HG03354 (cell line): ENCODE data around the gene SLC47A2.

Source experiments
- ATAC-seq: cut with Tn5 transposase; IDR thresholded peaks from one replicate; pipeline ENCODE4 v1.9.1; 2021; ENCODE audit warnings: mild to moderate bottlenecking; ENCODE audit not compliant: unreplicated experiment, poor library complexity, severe bottlenecking

The SLC47A2 gene

DNA sequence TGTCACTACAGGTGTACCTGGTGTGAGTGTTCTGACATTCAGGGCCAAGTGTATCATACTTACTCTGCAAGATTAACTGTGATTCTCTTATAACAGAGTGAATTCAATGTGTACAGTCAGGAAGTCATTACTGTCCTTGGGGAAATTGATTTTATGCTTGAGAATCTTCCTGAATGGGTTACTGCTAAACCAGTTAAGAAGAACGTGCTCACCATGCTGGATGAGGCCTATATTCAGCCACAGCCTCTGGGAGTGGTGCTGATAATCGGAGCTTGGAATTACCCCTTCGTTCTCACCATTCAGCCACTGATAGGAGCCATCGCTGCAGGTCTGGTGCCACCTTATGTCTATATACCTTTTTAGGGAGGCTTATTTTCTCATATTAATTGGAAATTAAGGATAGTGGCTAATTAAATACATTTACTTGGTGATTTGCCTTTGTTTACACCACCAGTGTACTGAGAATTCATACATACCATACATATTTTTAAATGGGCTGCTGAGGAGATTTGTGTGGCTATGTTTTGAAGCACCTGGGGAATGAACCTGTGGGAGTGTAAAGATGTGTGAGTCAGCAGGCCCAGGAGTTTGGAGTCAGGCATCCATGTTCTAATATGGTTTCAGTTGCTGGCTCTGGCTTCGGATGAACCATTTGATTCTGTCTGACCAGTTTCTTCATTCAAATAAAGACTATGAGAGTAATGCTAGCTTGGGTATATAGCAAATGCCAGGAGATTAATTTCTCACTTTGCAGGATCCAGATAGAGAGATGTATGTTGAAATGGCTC is 64.7 kb downstream of the SLC47A2 start:
- ATAC-seq: no peak

GRCh38 chr17:19650826-19651225 is 65.6 kb downstream of the SLC47A2 start:
- no peak for ATAC-seq

GRCh38 chr17:19649274-19649541 is 67.2 kb downstream of the SLC47A2 start:
- ATAC-seq: no peak

GRCh38 chr17:19648475-19649273 is 67.7 kb downstream of the SLC47A2 start, which contains the start of gene ALDH3A2:
ALDH3A2 (plus strand) TSS chr17:19648751; CDS start chr17:19648972, 221 bp downstream.
- peak; percentile 93 for ATAC-seq

DNA sequence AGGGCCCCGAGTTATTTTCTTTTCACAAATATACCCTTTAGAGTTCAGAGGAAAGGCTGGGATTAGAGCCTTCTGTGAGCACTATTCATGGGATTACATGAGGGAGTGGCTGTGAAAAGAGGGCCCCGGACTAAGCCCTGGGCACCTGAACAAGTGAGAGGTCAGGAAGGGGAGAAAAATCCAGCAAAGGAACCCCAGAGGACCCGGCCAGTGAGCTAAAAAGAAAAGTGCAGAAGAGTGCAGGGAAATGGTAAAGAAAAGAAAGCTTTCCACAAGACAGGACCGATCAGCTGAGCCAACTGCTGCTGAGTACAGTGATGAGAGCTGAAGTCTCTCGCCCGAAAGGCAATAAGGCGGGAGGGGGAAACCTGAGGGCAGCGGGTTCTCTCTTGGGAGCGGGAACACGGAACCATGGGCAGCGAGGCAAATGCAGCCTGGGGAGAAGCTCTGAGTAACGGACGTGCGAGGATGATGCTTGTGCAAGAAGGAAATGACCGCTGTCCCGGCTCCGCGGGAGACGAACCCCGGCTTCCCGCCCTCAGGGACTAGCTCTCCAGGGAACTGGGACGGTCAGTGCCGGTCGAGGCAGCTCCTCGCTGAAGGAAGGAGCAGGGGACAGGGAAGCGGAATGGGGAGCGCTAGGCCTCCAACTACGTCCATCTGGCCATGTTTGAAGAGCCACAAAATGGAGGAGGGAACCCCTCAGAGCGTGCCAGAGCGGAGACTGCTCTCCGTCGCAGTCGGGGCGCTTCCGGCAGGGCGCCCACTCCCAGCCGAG is 68.5 kb downstream of the SLC47A2 start:
- ATAC-seq: peak; percentile 42

DNA sequence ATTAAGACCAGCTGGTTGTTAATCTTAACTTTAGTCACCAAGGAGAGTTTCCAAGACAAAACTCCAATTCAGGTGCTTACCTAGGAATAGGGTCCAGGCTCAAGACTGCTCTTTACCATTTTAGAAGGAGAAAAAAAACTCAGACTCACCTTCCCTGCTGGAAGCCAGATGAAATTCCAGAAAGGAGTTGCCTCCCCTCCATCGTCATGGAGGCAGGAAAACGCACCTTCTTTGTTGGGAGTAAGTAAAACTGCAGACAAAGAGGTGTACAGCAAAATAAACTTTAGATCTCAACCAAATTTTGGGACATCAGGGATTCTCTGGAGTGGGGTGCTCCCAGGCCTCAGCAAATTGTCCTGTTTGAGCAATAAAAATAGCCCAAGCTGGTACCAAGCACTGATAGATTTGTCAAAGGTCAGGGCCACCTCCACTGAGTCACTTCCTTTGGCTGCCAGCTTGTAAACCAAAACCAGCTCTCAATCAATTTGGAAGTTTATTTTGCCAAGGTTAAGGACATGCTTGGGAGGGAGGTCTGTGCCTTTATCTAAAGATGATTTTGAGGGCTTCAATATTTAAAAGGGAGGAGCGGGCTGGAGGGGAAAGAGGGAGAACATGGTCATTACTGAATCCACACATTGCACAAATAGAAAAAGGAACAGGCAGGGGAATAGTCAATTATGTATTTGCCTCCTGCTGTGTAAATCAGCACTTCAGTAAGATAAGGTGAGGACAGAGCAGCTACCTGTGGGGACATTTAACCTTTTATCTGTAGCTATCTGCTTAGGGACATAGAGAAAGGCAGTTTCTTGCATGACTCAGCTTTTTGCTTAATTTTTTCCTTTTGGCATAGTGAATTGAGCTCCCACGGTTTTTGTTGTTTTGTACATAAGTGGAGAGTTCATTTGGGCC is 69.3 kb downstream of the SLC47A2 start:
- ATAC-seq: no peak

- no peak for ATAC-seq
Measured at GRCh38 chr17:19645734-19646201, 70.6 kb downstream of the SLC47A2 start.

DNA sequence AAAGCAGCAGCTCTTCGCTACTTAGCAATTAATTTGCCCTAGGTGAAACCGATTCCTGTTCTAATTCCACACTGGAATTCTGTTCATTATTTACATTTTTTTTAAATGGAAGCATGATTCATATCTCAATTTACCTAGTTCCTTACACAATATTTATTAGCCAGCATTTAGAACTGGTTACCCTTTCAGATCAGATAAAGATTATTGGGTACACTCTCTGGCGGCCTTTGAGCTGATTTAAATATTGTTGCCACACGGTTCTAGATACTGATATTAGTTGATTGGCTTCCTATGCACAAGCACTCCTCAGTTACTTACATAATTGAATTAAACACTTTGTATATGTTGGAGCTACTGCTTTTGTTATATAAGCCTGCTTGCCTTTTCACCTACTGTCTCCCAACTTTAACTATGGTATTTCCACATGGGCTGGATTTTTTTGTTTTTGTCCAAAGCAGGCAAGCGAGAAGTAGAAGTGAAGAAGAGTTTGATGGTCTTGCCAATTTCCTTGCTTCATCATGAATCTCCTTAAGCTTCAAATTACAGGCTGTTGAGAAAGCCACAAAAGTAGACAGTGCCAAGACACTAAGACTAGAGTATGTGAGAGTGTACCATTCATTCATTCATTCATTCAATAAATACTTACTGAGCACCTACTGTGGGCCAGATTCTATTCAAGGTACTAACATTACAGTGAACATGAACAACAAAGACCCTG is 71.7 kb downstream of the SLC47A2 start:
- ATAC-seq: no peak

- ATAC-seq: no peak
Measured at GRCh38 chr17:19642373-19642893, 74.0 kb downstream of the SLC47A2 start.

GRCh38 chr17:19641687-19642372 is 74.6 kb downstream of the SLC47A2 start:
- no peak for ATAC-seq

DNA sequence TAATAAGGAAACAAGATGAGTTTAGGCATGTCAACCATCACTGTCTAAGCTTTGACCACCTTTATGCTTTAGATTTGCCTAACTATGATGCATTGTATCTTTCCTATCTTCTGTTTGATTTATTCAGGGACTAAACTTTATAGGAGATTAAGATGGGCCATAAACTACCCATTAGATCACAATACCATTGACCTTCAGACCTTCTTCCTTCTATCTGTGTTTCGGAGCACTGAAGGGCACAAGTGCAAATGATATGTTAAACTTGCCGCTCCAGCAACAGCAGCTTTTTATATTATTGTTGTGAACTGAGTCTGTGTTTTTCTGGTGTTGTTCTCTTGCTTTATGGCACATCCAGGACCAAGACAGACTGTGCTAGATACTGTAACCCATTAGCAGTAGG is 84.5 kb downstream of the SLC47A2 start:
- no peak for ATAC-seq

GRCh38 chr17:19630661-19631060 is 85.7 kb downstream of the SLC47A2 start:
- no peak for ATAC-seq

GRCh38 chr17:19630035-19630434 is 86.3 kb downstream of the SLC47A2 start:
- ATAC-seq: no peak

DNA sequence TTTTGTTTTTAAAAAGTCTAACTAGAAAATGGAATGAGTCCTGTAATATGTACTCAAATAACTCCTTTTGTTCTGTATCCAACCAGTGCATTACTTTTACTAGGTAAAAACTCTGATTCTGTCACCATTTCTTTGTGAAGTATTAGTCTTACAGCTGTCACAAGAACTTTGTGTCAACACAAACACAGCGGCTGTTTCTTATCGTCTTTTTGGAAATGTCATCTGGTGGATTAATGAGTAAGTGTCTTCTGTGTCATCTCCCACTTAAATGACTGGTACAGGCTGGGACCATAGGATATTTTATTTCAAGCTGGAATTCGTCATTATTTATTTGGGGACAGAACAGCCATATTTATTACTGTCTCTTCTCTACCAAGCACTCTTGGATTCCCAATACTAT is 86.9 kb downstream of the SLC47A2 start:
- no peak for ATAC-seq
